Measurements from ENCODE around the gene RPTOR. TPM values are rescaled to one million over a fixed set of nuclear protein-coding genes. Genes with fewer than 3 reads are reported as not detected.

The RPTOR gene
- polyA plus RNA-seq, 1 of the 3 experiments (the other 2 are of a cell fraction): 14.9 TPM

DNA sequence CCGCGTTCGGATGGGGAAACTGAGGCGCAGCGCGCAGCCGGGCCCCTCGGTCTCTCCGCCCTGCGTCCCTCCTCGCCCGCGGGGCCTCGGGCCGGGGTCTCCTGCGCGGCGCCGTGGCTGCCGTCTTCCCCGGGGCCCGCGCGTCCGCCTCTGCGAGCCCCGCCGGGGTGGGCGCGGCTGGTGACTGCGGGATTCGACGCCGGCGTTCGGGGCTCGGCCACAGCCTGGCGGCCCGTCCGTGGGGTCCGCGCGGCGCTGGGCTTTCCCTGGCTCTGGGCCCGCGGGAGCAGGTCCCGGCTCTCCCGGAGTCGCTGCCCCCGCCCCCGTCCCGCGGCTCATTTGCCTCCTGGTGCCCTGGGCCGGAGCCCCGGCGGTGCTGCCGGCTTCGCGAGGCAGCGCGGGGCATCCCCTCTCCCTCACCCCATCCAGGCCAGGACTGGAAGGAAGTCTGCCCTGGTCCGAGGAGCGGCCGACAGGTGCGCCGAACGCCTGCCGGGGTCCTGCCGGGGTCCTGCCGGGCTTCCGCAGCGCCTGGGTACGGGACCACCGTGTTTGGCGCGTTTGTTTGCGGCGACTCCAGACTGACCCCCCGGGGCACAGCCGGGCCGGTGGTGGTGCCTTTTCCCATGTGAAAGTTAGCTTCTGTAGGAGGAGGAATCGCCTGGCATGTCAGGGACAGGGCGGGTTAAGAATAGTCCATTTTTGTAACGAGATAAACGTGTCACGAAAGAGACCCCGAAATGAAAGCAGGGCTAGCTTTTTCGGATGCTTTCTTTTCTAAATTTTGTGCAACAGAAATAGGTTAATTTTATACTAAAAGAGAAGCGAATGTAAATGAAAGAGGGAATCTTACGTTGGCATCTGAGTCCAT lies 447.7 kb downstream of the RPTOR start:
- H3K79me2 ChIP-seq (ENCODE audit: insufficient read depth): peaks cover 29% of the 10 kb centered on the region
- peaks cover 10 to 17% of the 10 kb centered on the region in 2 experiments; a peak in 1 of 4 replicates for H3K4me1 ChIP-seq (ENCODE audit: control insufficient read depth in 1 of 2, insufficient read depth in 2 of 2, low read depth in 1 of 2, low read length in 1 of 2)
- peaks cover 3% of the 10 kb centered on the region for H3F3A ChIP-seq (replicated peaks; ENCODE audit: insufficient read depth)
- peak overlapping the region; percentile 100; the same call in 1 of the 2 replicates for H2AFZ ChIP-seq (ENCODE audit: low read depth)
- 0 out of 2 replicates have a peak, but pooled peaks cover 4% of the 10 kb centered on the region for H4K20me1 ChIP-seq (ENCODE audit: insufficient read depth)
- ChIA-PET POLR2A (no interaction called here), CTCF (interaction anchor here (0.7 to 10.6 kb wide), 14 partner anchors 11 to 416 kb away, joined by 3 to 84 read pairs (median 4); no protein-coding TSS in a partner anchor)
- no peak overlapping the region; a peak in 1 of 4 replicates for H3K27ac ChIP-seq (ENCODE audit: low read depth in 2 of 2, low read length in 1 of 2)
- no peaks in the 10 kb centered on the region for H3K9me2 ChIP-seq
- no peaks in the 10 kb centered on the region for H3K27me3 ChIP-seq (ENCODE audit: insufficient read depth)
- peak overlapping the region; percentile 75 for H3K9ac ChIP-seq
- peak; percentile 85 for DNase-seq
- 4% methylated on average over 42 of the region's 90 CpGs for WGBS (ENCODE audit: low lambda C conversion rate)
- TF ChIP-seq FOXM1 (IDR thresholded peaks at IDR 0.05; ENCODE audit: low read depth) (no peak), MXI1 (IDR thresholded peaks at IDR 0.05; ENCODE audit: low read depth, low read length) (no peak), GABPA (IDR thresholded peaks at IDR 0.05; ENCODE audit: low read depth) (no peak), RXRA (IDR thresholded peaks at IDR 0.05; ENCODE audit: borderline replicate concordance, low read depth) (no peak), NFIC (IDR thresholded peaks at IDR 0.05; ENCODE audit: borderline replicate concordance) (no peak), RAD21 (IDR thresholded peaks at IDR 0.05; ENCODE audit: low read length) (no peak), TCF12 (IDR thresholded peaks at IDR 0.05) (no peak), YY1 (IDR thresholded peaks at IDR 0.05; ENCODE audit: low read depth) (no peak)
- TF ChIP-seq, protein P1, sequence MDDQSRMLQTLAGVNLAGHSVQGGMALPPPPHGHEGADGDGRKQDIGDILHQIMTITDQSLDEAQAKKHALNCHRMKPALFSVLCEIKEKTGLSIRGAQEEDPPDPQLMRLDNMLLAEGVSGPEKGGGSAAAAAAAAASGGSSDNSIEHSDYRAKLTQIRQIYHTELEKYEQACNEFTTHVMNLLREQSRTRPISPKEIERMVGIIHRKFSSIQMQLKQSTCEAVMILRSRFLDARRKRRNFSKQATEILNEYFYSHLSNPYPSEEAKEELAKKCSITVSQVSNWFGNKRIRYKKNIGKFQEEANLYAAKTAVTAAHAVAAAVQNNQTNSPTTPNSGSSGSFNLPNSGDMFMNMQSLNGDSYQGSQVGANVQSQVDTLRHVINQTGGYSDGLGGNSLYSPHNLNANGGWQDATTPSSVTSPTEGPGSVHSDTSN (IDR thresholded peaks at IDR 0.05): no peak
- TF ChIP-seq, protein P2, sequence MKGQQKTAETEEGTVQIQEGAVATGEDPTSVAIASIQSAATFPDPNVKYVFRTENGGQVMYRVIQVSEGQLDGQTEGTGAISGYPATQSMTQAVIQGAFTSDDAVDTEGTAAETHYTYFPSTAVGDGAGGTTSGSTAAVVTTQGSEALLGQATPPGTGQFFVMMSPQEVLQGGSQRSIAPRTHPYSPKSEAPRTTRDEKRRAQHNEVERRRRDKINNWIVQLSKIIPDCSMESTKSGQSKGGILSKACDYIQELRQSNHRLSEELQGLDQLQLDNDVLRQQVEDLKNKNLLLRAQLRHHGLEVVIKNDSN (IDR thresholded peaks at IDR 0.05; ENCODE audit: borderline replicate concordance, low read depth): no peak
- TF ChIP-seq, protein P3, sequence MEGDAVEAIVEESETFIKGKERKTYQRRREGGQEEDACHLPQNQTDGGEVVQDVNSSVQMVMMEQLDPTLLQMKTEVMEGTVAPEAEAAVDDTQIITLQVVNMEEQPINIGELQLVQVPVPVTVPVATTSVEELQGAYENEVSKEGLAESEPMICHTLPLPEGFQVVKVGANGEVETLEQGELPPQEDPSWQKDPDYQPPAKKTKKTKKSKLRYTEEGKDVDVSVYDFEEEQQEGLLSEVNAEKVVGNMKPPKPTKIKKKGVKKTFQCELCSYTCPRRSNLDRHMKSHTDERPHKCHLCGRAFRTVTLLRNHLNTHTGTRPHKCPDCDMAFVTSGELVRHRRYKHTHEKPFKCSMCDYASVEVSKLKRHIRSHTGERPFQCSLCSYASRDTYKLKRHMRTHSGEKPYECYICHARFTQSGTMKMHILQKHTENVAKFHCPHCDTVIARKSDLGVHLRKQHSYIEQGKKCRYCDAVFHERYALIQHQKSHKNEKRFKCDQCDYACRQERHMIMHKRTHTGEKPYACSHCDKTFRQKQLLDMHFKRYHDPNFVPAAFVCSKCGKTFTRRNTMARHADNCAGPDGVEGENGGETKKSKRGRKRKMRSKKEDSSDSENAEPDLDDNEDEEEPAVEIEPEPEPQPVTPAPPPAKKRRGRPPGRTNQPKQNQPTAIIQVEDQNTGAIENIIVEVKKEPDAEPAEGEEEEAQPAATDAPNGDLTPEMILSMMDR (IDR thresholded peaks at IDR 0.05): no peak
- no peaks in the 10 kb centered on the region for H3K9me3 ChIP-seq
- H3K4me2 ChIP-seq: peak overlapping the region; percentile 100
- H3K36me3 ChIP-seq (replicated peaks in 1 of 2; ENCODE audit: control insufficient read depth in 1 of 2, insufficient read depth in 2 of 2, low read length in 1 of 2): peaks cover 15 to 21% of the 10 kb centered on the region in 2 experiments
- H3K4me3 ChIP-seq (ENCODE audit: low read depth in 2 of 2, low read length in 1 of 2): peak overlapping the region; percentile 79 to 89
